ENCODE results near the gene TAF4. TPM values are rescaled to one million over a fixed set of nuclear protein-coding genes. Genes with fewer than 3 reads are reported as not detected.

TAF4 gene
- total RNA-seq, 2 donors from 2014 or later = 25.5 to 39.9 TPM

DNA sequence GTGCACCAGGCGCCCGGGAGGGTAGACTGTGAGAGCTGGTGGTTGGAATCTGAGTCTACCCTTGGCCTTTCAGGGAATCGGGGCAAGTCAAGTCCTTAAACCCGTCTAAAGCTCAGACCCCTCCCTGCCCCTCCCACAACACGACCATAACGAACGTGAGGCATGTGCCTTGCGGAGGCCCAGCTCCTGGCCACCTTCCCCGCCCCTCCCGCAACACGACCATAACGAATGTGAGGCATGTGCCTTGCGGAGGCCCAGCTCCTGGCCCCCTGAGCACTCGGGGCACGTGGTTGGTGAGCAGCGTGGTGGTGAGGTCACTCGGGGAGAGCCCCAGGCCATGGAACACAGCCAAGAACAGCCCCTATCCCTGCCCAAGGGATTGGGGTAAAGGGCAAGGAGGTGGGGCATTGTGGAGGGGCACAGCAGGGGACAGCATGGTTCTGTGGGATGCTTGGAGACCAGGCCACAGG lies 132.2 kb downstream of the TAF4 start:
- H3K4me3 Mint-ChIP-seq = no peak overlapping the region
- peaks cover 7% of the 10 kb centered on the region for H3K4me1 Mint-ChIP-seq
- Histone ChIP-seq H3K4me1 (ENCODE audit: control insufficient read depth, insufficient read depth, low read length) (no peaks in the 10 kb centered on the region), H3K36me3 (ENCODE audit: control insufficient read depth, insufficient read depth, low read length) (no peaks in the 10 kb centered on the region), H3K4me3 (ENCODE audit: low read length) (no peak overlapping the region), H3K9me3 (ENCODE audit: control insufficient read depth, low read length) (no peaks in the 10 kb centered on the region), H3K27me3 (ENCODE audit: control insufficient read depth, insufficient read depth, low read length, poor library complexity, severe bottlenecking) (no peaks in the 10 kb centered on the region), H3K27ac (ENCODE audit: low read depth, low read length) (no peak overlapping the region), H3K9ac (ENCODE audit: extremely low read depth, low read length, poor library complexity, severe bottlenecking) (no peak overlapping the region)
- no peaks in the 10 kb centered on the region for H3K27me3 Mint-ChIP-seq (ENCODE audit: insufficient read depth)
- H3K9me3 Mint-ChIP-seq = peaks cover 5% of the 10 kb centered on the region
- 83 to 91% methylated on average over 11 to 17 of the region's 17 CpGs for WGBS, 2 experiments (ENCODE audit: insufficient coverage in 1 of 2, insufficient read length in 1 of 2)
- TF ChIP-seq, protein P1, sequence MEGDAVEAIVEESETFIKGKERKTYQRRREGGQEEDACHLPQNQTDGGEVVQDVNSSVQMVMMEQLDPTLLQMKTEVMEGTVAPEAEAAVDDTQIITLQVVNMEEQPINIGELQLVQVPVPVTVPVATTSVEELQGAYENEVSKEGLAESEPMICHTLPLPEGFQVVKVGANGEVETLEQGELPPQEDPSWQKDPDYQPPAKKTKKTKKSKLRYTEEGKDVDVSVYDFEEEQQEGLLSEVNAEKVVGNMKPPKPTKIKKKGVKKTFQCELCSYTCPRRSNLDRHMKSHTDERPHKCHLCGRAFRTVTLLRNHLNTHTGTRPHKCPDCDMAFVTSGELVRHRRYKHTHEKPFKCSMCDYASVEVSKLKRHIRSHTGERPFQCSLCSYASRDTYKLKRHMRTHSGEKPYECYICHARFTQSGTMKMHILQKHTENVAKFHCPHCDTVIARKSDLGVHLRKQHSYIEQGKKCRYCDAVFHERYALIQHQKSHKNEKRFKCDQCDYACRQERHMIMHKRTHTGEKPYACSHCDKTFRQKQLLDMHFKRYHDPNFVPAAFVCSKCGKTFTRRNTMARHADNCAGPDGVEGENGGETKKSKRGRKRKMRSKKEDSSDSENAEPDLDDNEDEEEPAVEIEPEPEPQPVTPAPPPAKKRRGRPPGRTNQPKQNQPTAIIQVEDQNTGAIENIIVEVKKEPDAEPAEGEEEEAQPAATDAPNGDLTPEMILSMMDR (conservative IDR thresholded peaks at IDR 0.05) = no peak
- peaks cover 4% of the 10 kb centered on the region for H3K36me3 Mint-ChIP-seq (ENCODE audit: low read depth)
- peak; percentile 44 for DNase-seq
- H3K27ac Mint-ChIP-seq = no peak overlapping the region

DNA sequence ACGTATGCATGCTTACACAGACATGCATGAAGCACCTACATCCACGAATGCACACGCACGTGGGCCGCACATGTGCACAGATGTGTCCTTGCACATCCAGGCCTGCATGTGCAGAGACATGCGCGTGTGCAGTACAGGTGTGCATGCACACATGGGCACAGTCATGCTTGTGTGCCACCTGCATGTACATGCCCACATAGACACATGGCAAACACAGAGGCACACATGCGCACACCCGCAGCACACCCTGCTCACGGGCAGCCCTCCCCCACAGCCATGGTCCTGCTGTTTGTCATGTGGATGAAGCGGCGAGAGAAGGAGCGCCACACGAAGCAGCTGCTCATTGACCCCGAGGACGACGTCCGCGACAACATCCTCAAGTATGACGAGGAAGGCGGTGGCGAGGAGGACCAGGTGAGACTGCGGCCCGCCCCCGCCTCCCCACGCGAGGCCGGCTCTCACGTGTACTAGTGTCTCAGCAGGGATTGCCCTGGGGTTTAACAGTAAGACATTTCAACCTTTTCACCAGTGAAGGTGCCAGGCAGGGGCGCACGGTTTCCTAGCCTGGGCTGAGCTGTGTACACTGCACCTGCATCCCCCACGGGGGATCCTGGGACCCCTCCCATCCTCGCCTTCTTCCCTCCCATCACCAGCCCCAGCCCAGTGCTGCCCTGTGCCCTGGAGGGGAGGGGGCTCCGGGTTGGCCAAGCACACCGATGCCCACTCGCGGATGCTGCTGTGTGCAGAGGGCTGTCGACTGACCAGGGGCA lies 132.8 kb downstream of the TAF4 start:
- WGBS, 2 experiments (ENCODE audit: insufficient coverage in 1 of 2, insufficient read length in 1 of 2) = 92 to 95% methylated on average over 28 to 38 of the region's 38 CpGs
- Histone ChIP-seq H3K4me3 (ENCODE audit: low read length) (no peak overlapping the region), H3K27ac (ENCODE audit: low read depth, low read length) (no peak overlapping the region), H3K27me3 (ENCODE audit: control insufficient read depth, insufficient read depth, low read length, poor library complexity, severe bottlenecking) (no peaks in the 10 kb centered on the region), H3K36me3 (ENCODE audit: control insufficient read depth, insufficient read depth, low read length) (no peaks in the 10 kb centered on the region), H3K9me3 (ENCODE audit: control insufficient read depth, low read length) (no peaks in the 10 kb centered on the region), H3K9ac (ENCODE audit: extremely low read depth, low read length, poor library complexity, severe bottlenecking) (no peak overlapping the region), H3K4me1 (ENCODE audit: control insufficient read depth, insufficient read depth, low read length) (no peaks in the 10 kb centered on the region)
- peaks cover 4% of the 10 kb centered on the region for H3K36me3 Mint-ChIP-seq (ENCODE audit: low read depth)
- no peak overlapping the region for H3K4me3 Mint-ChIP-seq
- peaks cover 7% of the 10 kb centered on the region for H3K4me1 Mint-ChIP-seq
- no peak overlapping the region for H3K27ac Mint-ChIP-seq
- H3K9me3 Mint-ChIP-seq = peaks cover 5% of the 10 kb centered on the region
- TF ChIP-seq, protein P1 (conservative IDR thresholded peaks at IDR 0.05) = no peak
- DNase-seq = peak; percentile 28
- H3K27me3 Mint-ChIP-seq (ENCODE audit: insufficient read depth) = no peaks in the 10 kb centered on the region

DNA sequence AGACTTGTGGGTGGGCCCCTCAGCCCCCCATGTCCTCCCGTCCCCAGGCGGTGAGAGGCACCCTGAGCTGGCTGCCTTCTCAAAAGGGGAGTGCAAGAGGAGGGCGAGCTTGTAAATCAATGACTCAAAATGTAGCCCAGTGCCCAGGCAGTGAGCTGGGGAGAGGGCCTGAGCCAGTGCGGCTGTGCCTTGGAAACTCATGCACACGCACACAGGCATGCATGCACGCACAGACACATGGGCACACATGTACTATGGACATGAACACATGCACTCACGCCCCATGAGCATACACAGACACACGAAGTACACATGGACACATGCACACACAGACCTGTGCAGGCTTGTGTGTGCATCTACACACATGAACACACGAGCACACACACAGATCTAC lies 133.5 kb downstream of the TAF4 start:
- no peak for DNase-seq
- no peak overlapping the region for H3K27ac ChIP-seq (ENCODE audit: low read depth, low read length)
- 93% methylated on average over 8 to 9 of the region's 9 CpGs for WGBS, 2 experiments (ENCODE audit: insufficient coverage in 1 of 2, insufficient read length in 1 of 2)

More for the DNA sequence above, 133.5 kb downstream of the TAF4 start:
- Histone ChIP-seq H3K4me3 (ENCODE audit: low read length) (no peak overlapping the region), H3K36me3 (ENCODE audit: control insufficient read depth, insufficient read depth, low read length) (no peaks in the 10 kb centered on the region), H3K27me3 (ENCODE audit: control insufficient read depth, insufficient read depth, low read length, poor library complexity, severe bottlenecking) (no peaks in the 10 kb centered on the region), H3K4me1 (ENCODE audit: control insufficient read depth, insufficient read depth, low read length) (no peaks in the 10 kb centered on the region), H3K9ac (ENCODE audit: extremely low read depth, low read length, poor library complexity, severe bottlenecking) (no peak overlapping the region), H3K9me3 (ENCODE audit: control insufficient read depth, low read length) (no peaks in the 10 kb centered on the region)
- TF ChIP-seq, protein P1 (conservative IDR thresholded peaks at IDR 0.05) = no peak
- no peak overlapping the region for H3K27ac Mint-ChIP-seq
- H3K36me3 Mint-ChIP-seq (ENCODE audit: low read depth) = peaks cover 4% of the 10 kb centered on the region
- no peaks in the 10 kb centered on the region for H3K27me3 Mint-ChIP-seq (ENCODE audit: insufficient read depth)
- H3K4me1 Mint-ChIP-seq = peaks cover 7% of the 10 kb centered on the region
- H3K4me3 Mint-ChIP-seq = no peak overlapping the region
- H3K9me3 Mint-ChIP-seq = peaks cover 5% of the 10 kb centered on the region

Data from endodermal cell (in vitro differentiated cells).